ENCODE measurements around the gene FAM222B. TPM values are rescaled to one million over a fixed set of nuclear protein-coding genes. Genes with fewer than 3 reads are reported as not detected.

The FAM222B gene
- polyA plus RNA-seq, 1 donor (not counting 4 experiments of a cell fraction or from before 2014, with no cell fraction given), result 6.5 TPM

GRCh38 chr17:28735242-28735722 lies 107.3 kb downstream of the FAM222B start:
- Histone ChIP-seq H3K9ac (ENCODE audit: control insufficient read depth, extremely low read depth, insufficient read depth, low read length) (no peak overlapping the region), H3K27me3 (ENCODE audit: control insufficient read depth, extremely low read depth, insufficient read depth, low read length) (no peaks in the 10 kb centered on the region), H4K20me1 (ENCODE audit: control insufficient read depth, extremely low read depth, insufficient read depth, low read length) (no peaks in the 10 kb centered on the region), H3K36me3 (ENCODE audit: control insufficient read depth in 2 of 2, extremely low read depth in 1 of 2, insufficient read depth in 2 of 2, low read length in 2 of 2) (peaks cover 0 to 2% of the 10 kb centered on the region in 2 experiments), H3K9me3 (ENCODE audit: control insufficient read depth, low read depth, low read length) (peaks cover 2% of the 10 kb centered on the region), H3K4me2 (ENCODE audit: control insufficient read depth, extremely low read depth, insufficient read depth, low read depth, low read length) (no peak overlapping the region), H3K27ac (ENCODE audit: control insufficient read depth, insufficient read depth, low read length) (no peak overlapping the region), H3K79me2 (ENCODE audit: control insufficient read depth, insufficient read depth, low read length) (no peaks in the 10 kb centered on the region), H3K4me3 (ENCODE audit: control insufficient read depth in 2 of 3, extremely low read depth in 1 of 3, insufficient read depth in 2 of 3, low read depth in 1 of 3, low read length in 3 of 3) (no peak overlapping the region), H3K4me1 (ENCODE audit: control insufficient read depth, extremely low read depth, insufficient read depth, low read length) (peaks cover 8% of the 10 kb centered on the region), H3K9me1 (ENCODE audit: control insufficient read depth, extremely low read depth, insufficient read depth, low read length) (no peaks in the 10 kb centered on the region), H2AFZ (ENCODE audit: control insufficient read depth, low read length) (no peak overlapping the region)
- TF ChIP-seq, protein P1, sequence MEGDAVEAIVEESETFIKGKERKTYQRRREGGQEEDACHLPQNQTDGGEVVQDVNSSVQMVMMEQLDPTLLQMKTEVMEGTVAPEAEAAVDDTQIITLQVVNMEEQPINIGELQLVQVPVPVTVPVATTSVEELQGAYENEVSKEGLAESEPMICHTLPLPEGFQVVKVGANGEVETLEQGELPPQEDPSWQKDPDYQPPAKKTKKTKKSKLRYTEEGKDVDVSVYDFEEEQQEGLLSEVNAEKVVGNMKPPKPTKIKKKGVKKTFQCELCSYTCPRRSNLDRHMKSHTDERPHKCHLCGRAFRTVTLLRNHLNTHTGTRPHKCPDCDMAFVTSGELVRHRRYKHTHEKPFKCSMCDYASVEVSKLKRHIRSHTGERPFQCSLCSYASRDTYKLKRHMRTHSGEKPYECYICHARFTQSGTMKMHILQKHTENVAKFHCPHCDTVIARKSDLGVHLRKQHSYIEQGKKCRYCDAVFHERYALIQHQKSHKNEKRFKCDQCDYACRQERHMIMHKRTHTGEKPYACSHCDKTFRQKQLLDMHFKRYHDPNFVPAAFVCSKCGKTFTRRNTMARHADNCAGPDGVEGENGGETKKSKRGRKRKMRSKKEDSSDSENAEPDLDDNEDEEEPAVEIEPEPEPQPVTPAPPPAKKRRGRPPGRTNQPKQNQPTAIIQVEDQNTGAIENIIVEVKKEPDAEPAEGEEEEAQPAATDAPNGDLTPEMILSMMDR (optimal IDR thresholded peaks at IDR 0.05 in 1 of 3, IDR thresholded peaks at IDR 0.05 in 1 of 3, conservative IDR thresholded peaks at IDR 0.05 in 1 of 3; ENCODE audit: extremely low read depth in 1 of 3, insufficient read depth in 2 of 3, low read length in 3 of 3), result peak in 1 of 3 experiments; percentile 8
- no peak for TF ChIP-seq EZH2 (IDR thresholded peaks at IDR 0.05; ENCODE audit: low read length)
- FAIRE-seq, result no peak
- DNase-seq (ENCODE audit: low read depth, low spot score), result no peak
- dilution Hi-C loops (cut with MboI; ENCODE audit: extremely low pct_ligation_motif_present, low sequenced_read_pairs), result no loop called here

GRCh38 chr17:28734712-28735241 lies 107.8 kb downstream of the FAM222B start:
- H3K27ac ChIP-seq (ENCODE audit: control insufficient read depth, insufficient read depth, low read length), result no peak overlapping the region
- FAIRE-seq (no peak), DNase-seq (ENCODE audit: low read depth, low spot score) (no peak)
- TF ChIP-seq EZH2 (IDR thresholded peaks at IDR 0.05; ENCODE audit: low read length), result no peak
- TF ChIP-seq, protein P1 (optimal IDR thresholded peaks at IDR 0.05 in 1 of 3, IDR thresholded peaks at IDR 0.05 in 1 of 3, conservative IDR thresholded peaks at IDR 0.05 in 1 of 3; ENCODE audit: extremely low read depth in 1 of 3, insufficient read depth in 2 of 3, low read length in 3 of 3), result no peak
- H3K27me3 ChIP-seq (ENCODE audit: control insufficient read depth, extremely low read depth, insufficient read depth, low read length), result no peaks in the 10 kb centered on the region
- H3K36me3 ChIP-seq (ENCODE audit: control insufficient read depth in 2 of 2, extremely low read depth in 1 of 2, insufficient read depth in 2 of 2, low read length in 2 of 2), result peaks cover 0 to 2% of the 10 kb centered on the region in 2 experiments
- H3K4me3 ChIP-seq (ENCODE audit: control insufficient read depth in 2 of 3, extremely low read depth in 1 of 3, insufficient read depth in 2 of 3, low read depth in 1 of 3, low read length in 3 of 3), result no peak overlapping the region
- H3K9ac ChIP-seq (ENCODE audit: control insufficient read depth, extremely low read depth, insufficient read depth, low read length), result no peak overlapping the region
- dilution Hi-C loops (cut with MboI; ENCODE audit: extremely low pct_ligation_motif_present, low sequenced_read_pairs), result no loop called here
- H3K9me1 ChIP-seq (ENCODE audit: control insufficient read depth, extremely low read depth, insufficient read depth, low read length), result no peaks in the 10 kb centered on the region
- no peak overlapping the region for H2AFZ ChIP-seq (ENCODE audit: control insufficient read depth, low read length)
- peaks cover 8% of the 10 kb centered on the region for H3K4me1 ChIP-seq (ENCODE audit: control insufficient read depth, extremely low read depth, insufficient read depth, low read length)
- H4K20me1 ChIP-seq (ENCODE audit: control insufficient read depth, extremely low read depth, insufficient read depth, low read length), result no peaks in the 10 kb centered on the region
- no peaks in the 10 kb centered on the region for H3K79me2 ChIP-seq (ENCODE audit: control insufficient read depth, insufficient read depth, low read length)
- H3K4me2 ChIP-seq (ENCODE audit: control insufficient read depth, extremely low read depth, insufficient read depth, low read depth, low read length), result no peak overlapping the region
- peaks cover 2% of the 10 kb centered on the region for H3K9me3 ChIP-seq (ENCODE audit: control insufficient read depth, low read depth, low read length)
